Peyer's patch (tissue), 4 donors: Measurements from ENCODE around the gene FGD3. TPM values are rescaled to one million over a fixed set of nuclear protein-coding genes. Genes with fewer than 3 reads are reported as not detected.
"Not testable (repeated sequence)": the region's sequence is repeated elsewhere in the genome, so short reads cannot be mapped to it uniquely, and the experiment has no call there.

Experiments used
- DNase-seq, 3 donors: peaks; one replicate each; pipeline ENCODE4 v3.0.0-alpha.2; 2017 to 2019
- H3K27ac ChIP-seq, 4 donors: fragments of 200-600 bp; sonication (generic); one replicate each; pipeline ENCODE4 v1.5.1; 2016 to 2019
- H3K27me3 ChIP-seq, 2 donors: fragments of 200-600 bp; sonication (generic); one replicate each; pipeline ENCODE4 v1.5.1; 2019
- H3K36me3 ChIP-seq, 3 donors: fragments of 200-600 bp; sonication (generic); one replicate each; pipeline ENCODE4 v1.5.1; 2016 to 2019
- H3K4me1 ChIP-seq, 4 donors: fragments of 200-600 bp; sonication (generic); one replicate each; pipeline ENCODE4 v1.5.1; 2016 to 2019
- H3K4me3 ChIP-seq, 4 donors: fragments of 200-600 bp; sonication (generic); 1 replicate in 3 of 4; 2 replicates in 1 of 4; pipeline ENCODE4 v1.5.1; 2016 to 2019; ENCODE audit warnings: mild to moderate bottlenecking in 1 of 4
- H3K9me3 ChIP-seq, 4 donors: fragments of 200-600 bp; sonication (generic); one replicate each; pipeline ENCODE4 v1.5.1; 2016 to 2019; ENCODE audit warnings: mild to moderate bottlenecking in 1 of 4
- CTCF ChIP-seq, 6 experiments: fragments of 450-650 bp in 4 of 6; fragments of 200-600 bp in 2 of 6; sonication (generic) in 1 of 6; IDR thresholded peaks; one replicate each; pipeline ENCODE4 v1.5.1; 2017 to 2019; ENCODE audit warnings: antibody characterized with exemption in 6 of 6, mild to moderate bottlenecking in 3 of 6, moderate library complexity in 1 of 6
- POLR2A ChIP-seq, 2 donors: fragments of 450-650 bp; IDR thresholded peaks; one replicate each; pipeline ENCODE4 v1.5.1; 2017; ENCODE audit warnings: antibody characterized with exemption in 2 of 2, mild to moderate bottlenecking in 2 of 2, moderate library complexity in 2 of 2
- total RNA-seq, 4 donors: library from RNA; depleted of rRNA; stranded (reverse); fragments of >200 nt; gene quantifications; one replicate each; pipeline ENCODE4 v1.1.0, GENCODE V29; 2016

The FGD3 gene
- total RNA-seq, 4 donors from 2014 or later: 4.6 to 48.7 (median 7.8) TPM

DNA sequence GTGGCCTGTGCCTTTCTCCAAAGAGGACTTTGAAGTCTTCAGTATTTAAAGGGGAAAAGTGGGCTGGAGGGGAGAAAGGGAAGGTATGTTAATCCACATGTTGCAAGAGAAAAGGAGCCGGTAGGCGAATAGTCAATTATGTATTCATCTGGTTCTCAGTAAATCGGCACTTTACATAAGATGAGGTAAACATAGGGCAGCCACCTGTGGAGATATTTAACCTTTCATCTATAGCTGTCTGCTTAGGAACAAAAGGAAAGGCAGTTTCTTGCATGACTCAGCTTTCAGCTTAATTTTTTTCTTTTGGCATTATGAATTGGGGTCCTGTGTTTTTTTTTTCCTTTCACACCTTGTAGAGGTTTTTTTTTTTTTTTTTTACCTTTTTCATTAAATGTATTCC, 42.2 kb downstream of the FGD3 start:
- Histone ChIP-seq H3K4me3 (no peak overlapping the region), H3K27ac (no peak overlapping the region), H3K27me3 (no peaks in the 10 kb centered on the region), H3K36me3 (no peaks in the 10 kb centered on the region), H3K9me3 (no peaks in the 10 kb centered on the region), H3K4me1 (no peaks in the 10 kb centered on the region)
- DNase-seq: no peak
- no peak for TF ChIP-seq CTCF (IDR thresholded peaks at IDR 0.05)

GRCh38 chr9:92990461-92990860, 43.1 kb downstream of the FGD3 start:
- Histone ChIP-seq H3K27ac (no peak overlapping the region), H3K4me1 (no peaks in the 10 kb centered on the region), H3K27me3 (no peaks in the 10 kb centered on the region), H3K9me3 (no peaks in the 10 kb centered on the region), H3K36me3 (no peaks in the 10 kb centered on the region), H3K4me3 (no peak overlapping the region)
- DNase-seq: no peak
- TF ChIP-seq CTCF (IDR thresholded peaks at IDR 0.05): no peak
- no peak for TF ChIP-seq POLR2A (IDR thresholded peaks at IDR 0.05)

DNA sequence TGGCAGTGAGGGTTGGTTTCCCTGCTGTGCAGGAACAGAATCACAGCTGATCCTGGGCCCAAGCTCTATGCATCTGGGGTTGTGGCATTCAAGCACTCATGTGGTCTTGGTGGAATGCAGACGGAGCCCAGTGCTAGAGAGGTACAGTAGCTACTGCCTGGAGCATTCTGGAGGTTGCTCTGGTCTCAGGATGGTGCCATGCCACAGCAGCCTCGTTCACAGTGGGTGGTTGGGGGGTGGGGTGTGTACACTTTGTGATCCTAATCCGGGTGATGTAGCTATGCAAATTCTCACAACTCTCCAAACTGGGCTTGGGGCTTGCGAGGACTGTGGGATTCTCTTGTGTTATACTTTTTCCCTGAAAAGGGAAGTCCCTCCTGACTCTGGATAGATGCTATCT, 45.2 kb downstream of the FGD3 start:
- Histone ChIP-seq H3K27ac (no peak overlapping the region), H3K4me1 (no peaks in the 10 kb centered on the region), H3K4me3 (no peak overlapping the region), H3K36me3 (no peaks in the 10 kb centered on the region), H3K27me3 (no peaks in the 10 kb centered on the region), H3K9me3 (no peaks in the 10 kb centered on the region)
- TF ChIP-seq POLR2A (IDR thresholded peaks at IDR 0.05): no peak
- no peak for TF ChIP-seq CTCF (IDR thresholded peaks at IDR 0.05)
- peak in 1 of 3 donors; percentile 23 for DNase-seq

DNA sequence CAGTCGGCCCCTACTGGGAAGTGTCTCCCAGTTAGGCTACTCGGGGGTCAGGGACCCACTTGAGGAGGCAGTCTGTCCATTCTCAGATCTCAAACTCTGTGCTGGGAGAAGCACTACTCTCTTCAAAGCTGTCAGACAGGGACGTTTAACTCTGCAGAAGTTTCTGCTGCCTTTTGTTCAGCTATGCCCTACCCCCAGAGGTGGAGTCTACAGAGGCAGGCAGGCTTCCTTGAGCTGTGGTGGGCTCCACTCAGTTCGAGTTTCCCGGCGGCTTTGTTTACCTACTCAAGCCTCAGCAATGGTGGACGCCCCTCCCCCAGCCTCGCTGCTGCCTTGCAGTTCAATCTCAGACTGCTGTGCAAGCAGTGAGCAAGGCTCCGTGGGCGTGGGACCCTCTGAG, 51.5 kb downstream of the FGD3 start:
- peak in 1 of 3 donors; percentile 42 for DNase-seq
- not testable (repeated sequence) for H3K4me1 ChIP-seq, H3K9me3 ChIP-seq, H3K27me3 ChIP-seq, H3K36me3 ChIP-seq, H3K4me3 ChIP-seq, H3K27ac ChIP-seq

GRCh38 chr9:93001031-93001430, 53.7 kb downstream of the FGD3 start:
- Histone ChIP-seq H3K4me1 (peaks cover 0 to 5% (median 0%) of the 10 kb centered on the region in 4 donors), H3K27ac (peak overlapping the region in 2 of 4 donors; percentile 11 to 46), H3K27me3 (no peaks in the 10 kb centered on the region), H3K9me3 (peaks cover 0 to 4% (median 2%) of the 10 kb centered on the region in 4 donors), H3K4me3 (no peak overlapping the region), H3K36me3 (no peaks in the 10 kb centered on the region)
- DNase-seq: no peak
- no peak for TF ChIP-seq CTCF (IDR thresholded peaks at IDR 0.05)
- TF ChIP-seq POLR2A (IDR thresholded peaks at IDR 0.05): no peak

DNA sequence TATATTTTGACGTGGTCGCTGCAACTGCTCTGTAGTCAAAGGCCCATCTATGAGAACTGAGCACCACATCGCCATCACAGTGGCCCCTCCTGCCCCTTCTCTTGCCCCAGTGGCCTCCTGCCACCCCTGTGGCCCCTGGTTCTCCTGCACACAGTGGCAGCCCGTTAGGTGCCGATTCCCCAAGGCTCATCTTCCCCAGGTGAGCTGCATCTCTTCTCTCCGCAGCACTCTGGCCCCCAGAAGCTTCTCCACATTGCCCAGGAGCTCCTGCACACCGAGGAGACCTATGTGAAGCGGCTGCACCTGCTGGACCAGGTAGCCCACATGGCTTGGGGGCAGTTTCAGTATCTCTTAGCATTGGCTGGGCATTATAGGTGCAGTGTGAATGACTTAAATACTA, 55.4 kb downstream of the FGD3 start:
- no peaks in the 10 kb centered on the region for H3K36me3 ChIP-seq
- H3K4me1 ChIP-seq: peaks cover 0 to 5% (median 0%) of the 10 kb centered on the region in 4 donors
- H3K27me3 ChIP-seq: no peaks in the 10 kb centered on the region
- TF ChIP-seq CTCF (IDR thresholded peaks at IDR 0.05): no peak
- no peak for TF ChIP-seq POLR2A (IDR thresholded peaks at IDR 0.05)
- H3K4me3 ChIP-seq: no peak overlapping the region
- no peak overlapping the region for H3K27ac ChIP-seq
- H3K9me3 ChIP-seq: peaks cover 0 to 4% (median 2%) of the 10 kb centered on the region in 4 donors
- DNase-seq: peak in 1 of 3 donors; percentile 34
